Type B pancreatic cell (in vitro differentiated cells): ENCODE data around the gene PRR23C. TPM values are rescaled to one million over a fixed set of nuclear protein-coding genes. Genes with fewer than 3 reads are reported as not detected.
"Not testable (repeated sequence)": the region's sequence is repeated elsewhere in the genome, so short reads cannot be mapped to it uniquely, and the experiment has no call there.

Experiments
- DNase-seq: peaks from one replicate; pipeline ENCODE4 v3.0.0; 2021; ENCODE audit warnings: mixed read lengths; ENCODE audit not compliant: unreplicated experiment; ENCODE audit errors: extremely low spot score
- H3K27ac Mint-ChIP-seq: 2 replicates; pipeline ENCODE4 v1.8.0; 2021; ENCODE audit warnings: mild to moderate bottlenecking, mixed read lengths
- H3K27me3 Mint-ChIP-seq: 2 replicates; pipeline ENCODE4 v1.8.0; 2021; ENCODE audit warnings: mixed read lengths
- H3K36me3 Mint-ChIP-seq: 2 replicates; pipeline ENCODE4 v1.8.0; 2021; ENCODE audit warnings: mixed read lengths
- H3K4me1 Mint-ChIP-seq: one replicate; pipeline ENCODE4 v1.8.0; 2021; ENCODE audit warnings: mixed read lengths; ENCODE audit not compliant: unreplicated experiment
- H3K4me3 Mint-ChIP-seq: 2 replicates; pipeline ENCODE4 v1.8.0; 2021; ENCODE audit warnings: mild to moderate bottlenecking, mixed read lengths
- H3K9me3 Mint-ChIP-seq: 2 replicates; pipeline ENCODE4 v1.8.0; 2021; ENCODE audit warnings: mixed read lengths
- total RNA-seq: library from RNA; stranded (reverse); gene quantifications from 2 replicates; pipeline ENCODE4 v1.2.1, GENCODE V29; 2021; ENCODE audit warnings: low replicate concordance
- TF ChIP-seq, protein P1 (sequence below): fragments of 200-600 bp; sonication (generic); conservative IDR thresholded peaks from 2 replicates; pipeline ENCODE4 v1.5.0; 2021; ENCODE audit warnings: antibody characterized with exemption, mild to moderate bottlenecking

The PRR23C gene
- total RNA-seq, 1 donor from 2014 or later = not detected

DNA sequence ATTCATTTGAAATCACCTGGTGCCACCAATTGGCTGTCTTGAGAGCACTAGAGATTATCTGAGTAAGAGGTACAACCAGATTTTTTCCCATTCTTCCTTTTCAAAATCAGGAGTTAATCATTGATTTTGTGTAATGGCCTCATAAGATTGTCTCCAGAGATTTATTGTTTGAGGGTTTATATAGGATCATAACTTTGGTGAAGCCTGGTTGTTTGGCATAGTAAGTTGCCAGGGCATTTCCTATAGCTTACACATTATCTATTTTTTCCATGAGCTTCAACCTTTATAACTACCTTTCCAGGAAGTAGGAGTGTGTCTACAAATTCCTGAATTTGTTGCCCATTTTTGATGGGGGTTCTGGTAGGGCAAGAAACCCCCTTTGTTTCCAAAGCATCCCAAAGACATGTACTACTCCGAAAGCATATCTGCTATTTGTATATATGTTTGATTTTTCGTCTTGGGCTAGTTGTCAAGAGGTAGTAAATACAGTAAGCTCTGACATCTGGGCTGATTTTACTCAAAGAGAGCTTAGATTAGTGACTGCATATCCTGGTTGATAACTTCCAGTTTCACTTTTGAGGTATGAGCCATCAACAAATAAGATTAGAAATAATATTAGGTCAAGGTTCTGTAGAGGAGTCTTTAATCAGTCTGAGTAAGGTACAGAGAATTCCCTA is 12.2 kb downstream of the PRR23C start:
- H3K9me3 Mint-ChIP-seq = no peaks in the 10 kb centered on the region
- H3K4me1 Mint-ChIP-seq = no peaks in the 10 kb centered on the region
- H3K4me3 Mint-ChIP-seq = no peak overlapping the region
- H3K36me3 Mint-ChIP-seq = no peaks in the 10 kb centered on the region
- no peak for DNase-seq
- no peak overlapping the region for H3K27ac Mint-ChIP-seq
- peaks cover 25% of the 10 kb centered on the region for H3K27me3 Mint-ChIP-seq
- TF ChIP-seq, protein P1, sequence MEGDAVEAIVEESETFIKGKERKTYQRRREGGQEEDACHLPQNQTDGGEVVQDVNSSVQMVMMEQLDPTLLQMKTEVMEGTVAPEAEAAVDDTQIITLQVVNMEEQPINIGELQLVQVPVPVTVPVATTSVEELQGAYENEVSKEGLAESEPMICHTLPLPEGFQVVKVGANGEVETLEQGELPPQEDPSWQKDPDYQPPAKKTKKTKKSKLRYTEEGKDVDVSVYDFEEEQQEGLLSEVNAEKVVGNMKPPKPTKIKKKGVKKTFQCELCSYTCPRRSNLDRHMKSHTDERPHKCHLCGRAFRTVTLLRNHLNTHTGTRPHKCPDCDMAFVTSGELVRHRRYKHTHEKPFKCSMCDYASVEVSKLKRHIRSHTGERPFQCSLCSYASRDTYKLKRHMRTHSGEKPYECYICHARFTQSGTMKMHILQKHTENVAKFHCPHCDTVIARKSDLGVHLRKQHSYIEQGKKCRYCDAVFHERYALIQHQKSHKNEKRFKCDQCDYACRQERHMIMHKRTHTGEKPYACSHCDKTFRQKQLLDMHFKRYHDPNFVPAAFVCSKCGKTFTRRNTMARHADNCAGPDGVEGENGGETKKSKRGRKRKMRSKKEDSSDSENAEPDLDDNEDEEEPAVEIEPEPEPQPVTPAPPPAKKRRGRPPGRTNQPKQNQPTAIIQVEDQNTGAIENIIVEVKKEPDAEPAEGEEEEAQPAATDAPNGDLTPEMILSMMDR = no peak

DNA sequence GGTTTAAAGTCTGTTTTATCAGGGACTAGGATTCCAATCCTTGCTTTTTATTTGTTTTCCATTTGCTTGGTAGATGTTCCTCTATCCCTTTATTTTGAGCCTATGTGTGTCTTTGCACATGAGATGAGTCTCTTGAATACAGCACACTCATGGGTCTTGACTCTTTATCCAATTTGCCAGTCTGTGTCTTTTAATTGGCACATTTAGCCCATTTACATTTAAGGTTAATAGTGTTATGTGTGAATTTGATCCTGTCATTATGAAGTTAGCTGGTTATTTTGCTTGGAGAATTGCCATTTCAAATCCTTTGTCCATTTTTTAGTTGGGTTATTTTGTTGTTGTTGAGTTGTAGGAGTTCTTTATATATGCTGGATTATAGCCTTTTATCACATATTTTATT is 14.1 kb downstream of the PRR23C start:
- peaks cover 21% of the 10 kb centered on the region for H3K27me3 Mint-ChIP-seq
- not testable (repeated sequence) for H3K4me3 Mint-ChIP-seq, H3K9me3 Mint-ChIP-seq, H3K4me1 Mint-ChIP-seq, DNase-seq, H3K27ac Mint-ChIP-seq, H3K36me3 Mint-ChIP-seq

DNA sequence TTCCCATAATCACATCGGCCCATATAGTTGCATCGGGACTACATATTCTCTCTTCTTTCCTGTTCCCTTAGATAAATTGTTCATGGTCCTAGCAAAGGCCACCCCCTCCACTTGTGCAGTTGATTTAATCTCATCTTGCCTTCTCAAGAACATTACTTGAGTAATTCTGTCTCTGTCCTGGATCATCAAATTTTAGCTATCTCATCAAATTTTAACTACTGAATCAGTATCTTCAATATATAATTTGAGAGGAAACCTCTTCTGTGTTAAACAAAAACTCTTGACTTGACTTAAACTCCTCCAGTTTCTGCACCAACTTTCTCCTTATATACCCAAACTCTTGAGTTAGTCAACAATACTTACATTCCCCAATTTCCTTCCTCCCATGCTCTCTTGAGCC is 19.7 kb downstream of the PRR23C start:
- no peak for DNase-seq
- Mint-ChIP-seq H3K9me3 (no peaks in the 10 kb centered on the region), H3K36me3 (no peaks in the 10 kb centered on the region), H3K27me3 (peaks cover 9% of the 10 kb centered on the region), H3K27ac (no peak overlapping the region), H3K4me1 (no peaks in the 10 kb centered on the region), H3K4me3 (no peak overlapping the region)
- TF ChIP-seq, protein P1 = no peak

DNA sequence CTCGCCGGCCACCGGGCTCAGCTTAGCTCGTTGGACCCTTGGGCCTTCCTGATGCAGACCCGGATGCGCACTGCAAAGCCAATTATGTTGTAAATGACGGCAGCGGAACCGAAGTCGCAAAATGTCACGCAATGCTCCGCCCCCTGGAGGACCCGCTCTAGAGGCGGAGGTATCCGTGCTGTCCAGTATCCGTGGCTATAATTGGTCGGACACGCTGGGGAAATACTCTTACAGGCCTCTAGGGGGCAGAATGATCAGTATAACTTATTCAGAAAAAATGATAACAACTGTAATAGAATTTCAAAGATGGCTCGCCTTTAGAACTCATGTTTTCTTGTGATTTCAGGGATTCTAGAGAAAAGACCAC is 23.8 kb downstream of the PRR23C start, which contains the start of gene PRR23B:
Gene PRR23B, minus strand, starts transcription at position 59 of the 367 bp plus-strand sequence. CDS start 265 bp downstream, outside the sequence.
- no peak for DNase-seq
- Mint-ChIP-seq H3K27ac (no peak within 1 kb of the TSS), H3K4me3 (no peak within 1 kb of the TSS), H3K36me3 (no peaks in the 10 kb centered on the region), H3K4me1 (no peaks in the 10 kb centered on the region), H3K27me3 (no peaks in the 10 kb centered on the region), H3K9me3 (no peaks in the 10 kb centered on the region)
- TF ChIP-seq, protein P1 = peak; percentile 48

DNA sequence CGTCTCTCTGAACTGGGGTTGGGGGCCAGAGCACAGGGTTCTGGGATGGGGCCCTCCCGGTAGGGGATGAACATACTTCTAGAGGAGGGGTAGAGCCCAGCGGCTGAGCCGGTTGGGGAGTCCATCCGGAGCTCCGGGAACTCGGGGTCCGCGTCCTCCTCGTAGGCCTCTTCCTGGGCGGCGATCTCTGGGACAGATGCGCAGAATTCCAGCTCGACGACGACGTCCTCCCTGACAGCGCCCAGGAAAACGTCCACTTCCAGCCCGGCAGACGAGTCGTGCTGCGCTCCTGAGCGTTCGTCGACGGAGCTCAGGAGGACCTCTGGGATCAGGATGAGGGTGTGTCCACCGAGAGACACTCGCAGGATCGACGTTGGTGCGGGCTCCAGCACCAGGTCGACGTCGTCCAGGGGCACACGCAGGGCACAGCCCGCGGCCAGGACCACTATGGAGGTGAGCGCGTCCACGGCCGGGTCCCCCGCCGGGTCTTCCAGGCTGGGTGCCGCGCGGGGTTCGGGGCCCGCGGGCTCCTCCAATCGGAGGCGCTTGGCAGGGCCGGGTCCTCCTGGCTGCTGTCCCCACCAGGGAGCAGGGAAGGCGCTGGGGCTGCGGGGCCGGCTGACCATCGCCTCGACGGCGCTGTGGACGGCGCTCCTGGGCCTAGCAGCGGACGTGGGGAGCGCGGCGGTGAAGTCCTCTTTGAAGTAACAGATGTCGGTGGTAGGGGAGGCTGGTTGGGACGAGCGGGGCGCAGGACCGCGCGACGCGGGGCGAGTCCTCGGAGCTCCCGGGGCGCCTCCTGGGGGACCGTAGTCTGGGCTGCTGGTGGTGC is 24.4 kb downstream of the PRR23C start:
- TF ChIP-seq, protein P1 = no peak
- Mint-ChIP-seq H3K27me3 (no peaks in the 10 kb centered on the region), H3K36me3 (no peaks in the 10 kb centered on the region), H3K4me3 (no peak overlapping the region), H3K27ac (no peak overlapping the region), H3K9me3 (no peaks in the 10 kb centered on the region), H3K4me1 (no peaks in the 10 kb centered on the region)
- no peak for DNase-seq

DNA sequence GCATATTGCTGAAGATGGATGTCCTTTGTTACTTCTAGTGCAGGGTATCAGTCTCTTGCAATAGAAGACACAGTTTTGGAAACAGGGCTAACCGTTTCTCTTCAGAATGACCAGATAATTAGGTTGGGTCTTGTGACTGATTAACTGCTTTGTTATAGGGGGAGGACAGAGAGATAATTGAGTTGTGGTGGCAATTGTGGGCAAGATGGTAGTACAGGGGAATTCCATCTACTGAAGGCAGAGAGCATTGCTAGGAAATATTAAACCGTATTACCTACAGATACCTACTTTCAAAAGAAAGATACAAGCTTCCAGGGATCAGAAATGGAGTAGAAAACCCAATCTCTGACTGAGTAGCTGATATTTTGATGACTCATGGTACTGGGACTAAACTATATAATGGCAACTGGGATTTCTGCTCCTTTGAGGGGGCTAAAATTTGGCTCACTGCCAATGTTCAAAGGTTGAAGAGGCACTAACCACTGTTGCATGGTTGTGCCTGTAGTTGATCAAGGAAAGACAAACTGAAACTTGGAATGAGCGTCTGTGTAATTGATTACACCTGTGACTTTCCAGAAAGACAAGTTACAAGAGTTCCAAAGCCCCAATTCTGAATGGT is 28.2 kb downstream of the PRR23C start:
- no peak for DNase-seq
- TF ChIP-seq, protein P1 = no peak
- Mint-ChIP-seq H3K9me3 (peaks cover 9% of the 10 kb centered on the region), H3K4me3 (no peak overlapping the region), H3K36me3 (no peaks in the 10 kb centered on the region), H3K27ac (no peak overlapping the region), H3K27me3 (no peaks in the 10 kb centered on the region), H3K4me1 (no peaks in the 10 kb centered on the region)
